Choroid plexus epithelial cell (primary cell): ENCODE results near the gene HECTD2.

Experiments used
- DNase-seq: peaks from one replicate; pipeline ENCODE4 v3.0.0-alpha.2; 2010; ENCODE audit warnings: low read depth
- H3K4me3 ChIP-seq: 2 replicates; pipeline ENCODE4 v1.5.1; 2011; ENCODE audit warnings: low read depth, mild to moderate bottlenecking, control low read depth, low read length, moderate library complexity
- TF ChIP-seq, protein P1 (sequence below): conservative IDR thresholded peaks from 2 replicates; pipeline ENCODE4 v1.5.1; 2011; ENCODE audit warnings: low read depth, mild to moderate bottlenecking, control low read depth, inconsistent platforms, low read length, moderate library complexity

The HECTD2 gene

DNA sequence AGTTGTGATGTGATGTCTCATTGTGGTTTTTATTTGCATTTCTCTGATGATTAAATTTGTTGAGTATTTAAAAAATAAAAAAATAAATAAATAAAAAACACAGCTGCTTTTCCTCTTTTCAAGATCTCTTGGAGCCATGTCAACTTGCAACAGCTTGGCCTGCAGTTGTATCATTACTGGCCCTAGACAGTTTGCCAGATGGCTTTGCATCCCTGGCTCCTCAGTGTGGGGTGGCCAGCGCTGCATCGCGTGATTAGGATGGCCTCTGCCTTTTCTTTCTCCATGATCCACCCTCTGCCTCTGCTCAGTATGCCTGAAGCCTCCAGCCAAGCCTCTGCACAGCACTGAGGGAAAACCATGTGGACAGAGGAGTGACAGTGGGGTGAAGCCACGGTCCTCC is 126.0 kb downstream of the HECTD2 start:
- DNase-seq: no peak
- TF ChIP-seq, protein P1, sequence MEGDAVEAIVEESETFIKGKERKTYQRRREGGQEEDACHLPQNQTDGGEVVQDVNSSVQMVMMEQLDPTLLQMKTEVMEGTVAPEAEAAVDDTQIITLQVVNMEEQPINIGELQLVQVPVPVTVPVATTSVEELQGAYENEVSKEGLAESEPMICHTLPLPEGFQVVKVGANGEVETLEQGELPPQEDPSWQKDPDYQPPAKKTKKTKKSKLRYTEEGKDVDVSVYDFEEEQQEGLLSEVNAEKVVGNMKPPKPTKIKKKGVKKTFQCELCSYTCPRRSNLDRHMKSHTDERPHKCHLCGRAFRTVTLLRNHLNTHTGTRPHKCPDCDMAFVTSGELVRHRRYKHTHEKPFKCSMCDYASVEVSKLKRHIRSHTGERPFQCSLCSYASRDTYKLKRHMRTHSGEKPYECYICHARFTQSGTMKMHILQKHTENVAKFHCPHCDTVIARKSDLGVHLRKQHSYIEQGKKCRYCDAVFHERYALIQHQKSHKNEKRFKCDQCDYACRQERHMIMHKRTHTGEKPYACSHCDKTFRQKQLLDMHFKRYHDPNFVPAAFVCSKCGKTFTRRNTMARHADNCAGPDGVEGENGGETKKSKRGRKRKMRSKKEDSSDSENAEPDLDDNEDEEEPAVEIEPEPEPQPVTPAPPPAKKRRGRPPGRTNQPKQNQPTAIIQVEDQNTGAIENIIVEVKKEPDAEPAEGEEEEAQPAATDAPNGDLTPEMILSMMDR: no peak
- no peak overlapping the region for H3K4me3 ChIP-seq

DNA sequence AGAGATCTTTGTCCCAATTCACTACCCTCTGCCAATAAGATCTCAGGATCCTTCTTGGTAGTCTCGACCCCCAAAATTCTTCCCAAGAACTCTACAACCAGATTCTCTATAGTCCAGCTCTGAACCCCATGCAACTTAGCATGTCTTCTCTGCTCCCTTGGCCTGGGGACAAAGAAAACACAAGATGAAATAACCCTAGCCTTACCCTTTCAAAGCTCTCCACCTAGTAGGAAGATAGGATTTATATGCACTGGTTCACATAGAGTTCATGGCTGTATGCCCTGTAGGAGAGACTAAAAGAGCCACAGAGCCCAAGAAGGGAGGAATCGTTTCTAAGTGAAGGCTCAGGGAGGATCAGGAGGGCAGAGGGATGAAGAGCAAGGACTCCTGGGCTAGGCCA is 126.6 kb downstream of the HECTD2 start:
- H3K4me3 ChIP-seq: no peak overlapping the region
- TF ChIP-seq, protein P1: no peak
- DNase-seq: no peak

DNA sequence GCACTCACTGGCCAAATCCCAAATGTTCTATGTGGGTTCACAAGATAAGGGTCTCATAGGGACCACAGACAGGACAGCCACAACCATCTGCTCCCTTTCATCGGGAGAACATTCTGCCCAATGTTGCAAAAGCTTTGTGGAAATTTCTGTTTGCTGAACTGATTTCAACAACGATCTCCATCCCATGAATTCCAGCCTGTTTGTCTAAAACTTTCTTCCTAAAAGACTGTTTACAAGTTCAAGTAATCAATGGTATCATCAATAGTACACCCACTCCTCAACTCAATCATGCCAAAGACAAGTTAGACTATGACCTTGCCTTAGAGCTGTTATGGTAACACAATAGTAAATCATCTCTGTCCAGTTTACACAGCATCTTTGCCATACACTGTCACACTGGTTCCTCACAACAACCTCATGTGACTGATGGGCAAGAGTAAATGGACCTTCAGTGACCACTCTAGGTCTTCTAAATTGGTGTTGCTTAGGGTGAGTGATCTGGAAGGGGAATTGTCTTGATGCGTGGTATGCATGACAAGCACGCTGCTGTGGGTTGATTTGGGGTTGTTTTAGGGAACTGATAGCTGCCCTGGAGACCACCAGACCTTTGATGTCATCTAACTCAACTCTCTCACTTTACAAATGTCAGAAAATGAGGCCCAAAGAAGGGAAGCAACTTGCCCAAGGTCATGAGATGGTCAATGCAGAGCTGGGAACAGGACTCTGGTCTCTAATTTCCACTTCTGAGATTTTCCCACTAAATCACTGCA is 127.7 kb downstream of the HECTD2 start:
- TF ChIP-seq, protein P1: no peak
- no peak overlapping the region for H3K4me3 ChIP-seq
- DNase-seq: no peak

DNA sequence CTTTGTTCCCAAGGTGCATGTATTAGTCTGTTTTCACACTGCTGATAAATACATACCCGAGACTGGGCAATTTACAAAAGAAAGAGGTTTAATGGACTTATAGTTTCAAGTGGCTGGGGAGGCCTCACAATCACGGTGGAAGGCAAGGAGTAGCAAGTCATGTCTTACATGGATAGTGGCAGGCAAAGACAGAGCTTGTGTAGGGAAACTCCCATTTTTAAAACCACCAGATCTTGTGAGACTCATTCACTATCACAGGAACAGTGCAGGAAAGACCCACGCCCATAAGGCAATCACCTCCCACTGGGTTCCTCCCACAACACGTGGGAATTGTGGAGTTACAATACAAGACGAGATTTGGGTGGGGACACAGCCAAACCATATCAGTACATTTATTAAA is 129.8 kb downstream of the HECTD2 start:
- no peak for DNase-seq
- TF ChIP-seq, protein P1: no peak
- H3K4me3 ChIP-seq: no peak overlapping the region

DNA sequence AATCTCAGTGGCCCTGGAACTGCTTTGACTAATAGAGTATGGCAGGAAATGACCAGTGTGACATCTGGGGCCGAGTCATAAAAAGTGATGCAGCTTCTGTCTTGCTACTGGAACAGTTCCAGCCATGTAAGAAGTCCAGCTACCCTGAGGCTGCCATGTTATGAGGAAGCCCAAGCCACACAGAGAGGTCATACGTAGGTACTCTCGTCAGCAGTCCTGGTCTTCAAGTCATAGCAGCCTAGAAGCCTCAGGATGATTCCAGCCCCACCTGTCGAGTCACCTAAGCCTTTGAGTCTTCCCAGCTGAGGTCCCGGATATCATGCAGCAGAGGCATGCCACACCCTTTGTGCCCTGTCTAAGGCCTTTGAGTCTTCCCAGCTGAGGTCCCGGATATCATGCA is 130.6 kb downstream of the HECTD2 start:
- TF ChIP-seq, protein P1: no peak
- H3K4me3 ChIP-seq: no peak overlapping the region
- DNase-seq: no peak

DNA sequence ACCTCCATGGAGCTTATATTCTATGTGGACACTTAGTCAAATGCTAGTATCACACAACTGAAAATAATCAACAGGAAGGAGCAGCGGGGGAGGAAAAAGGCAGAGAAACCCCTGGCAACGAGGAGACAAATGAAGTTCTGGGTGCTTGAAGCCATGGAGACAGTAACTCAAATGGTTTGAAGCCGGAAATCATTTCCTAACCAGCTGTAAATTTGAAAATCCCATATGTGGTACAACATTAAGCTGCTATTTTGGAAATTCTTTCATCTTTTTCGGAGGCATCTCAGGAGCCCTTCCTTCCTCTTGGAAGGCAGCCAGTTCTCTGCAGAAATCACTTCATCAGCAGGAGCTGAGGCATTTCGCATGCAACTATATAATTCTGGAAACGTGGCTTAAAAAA is 131.3 kb downstream of the HECTD2 start:
- DNase-seq: peak; percentile 68
- no peak overlapping the region for H3K4me3 ChIP-seq
- TF ChIP-seq, protein P1: no peak

DNA sequence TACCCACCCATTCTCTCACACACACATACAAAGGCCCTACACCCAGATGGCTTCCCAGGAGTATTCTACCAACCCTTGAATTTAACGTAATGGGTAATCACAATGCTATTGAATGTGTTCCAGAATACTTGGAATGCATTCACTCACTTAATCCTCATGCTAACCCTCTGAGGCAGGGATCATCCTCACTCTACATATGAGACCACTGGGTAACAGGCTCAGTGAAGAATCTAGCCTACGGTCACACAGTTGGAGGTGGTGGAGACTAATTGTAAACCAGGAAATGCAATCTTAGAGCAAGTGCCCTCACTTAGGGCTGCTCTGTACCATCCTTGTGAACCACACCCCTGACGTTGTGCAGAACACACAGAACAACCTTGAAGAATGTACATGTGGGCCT is 135.2 kb downstream of the HECTD2 start:
- H3K4me3 ChIP-seq: no peak overlapping the region
- TF ChIP-seq, protein P1: no peak
- DNase-seq: no peak
